Measurements from ENCODE around the gene TRIM21. TPM values are rescaled to one million over a fixed set of nuclear protein-coding genes. Genes with fewer than 3 reads are reported as not detected.
"Not testable (repeated sequence)": the region's sequence is repeated elsewhere in the genome, so short reads cannot be mapped to it uniquely, and the experiment has no call there.

Gene TRIM21
- total RNA-seq, 2 experiments from 2014 or later = 24.8 to 25.5 TPM

DNA sequence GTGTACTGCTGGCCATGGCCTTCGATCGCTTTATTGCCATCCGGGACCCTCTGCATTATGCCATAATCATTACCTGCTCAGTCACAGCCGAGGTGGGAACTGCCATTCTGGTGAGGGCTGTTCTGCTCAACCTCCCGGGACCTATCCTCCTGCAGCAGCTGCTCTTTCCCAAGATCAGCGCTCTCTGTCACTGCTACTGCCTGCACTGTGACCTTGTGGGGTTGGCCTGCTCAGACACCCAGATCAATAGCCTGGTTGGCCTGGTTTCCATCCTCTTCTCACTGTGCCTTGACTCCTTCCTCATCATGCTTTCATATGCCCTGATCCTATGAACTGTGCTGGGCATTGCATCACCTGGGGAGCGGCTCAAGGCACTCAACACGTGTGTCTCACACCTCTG lies 24.9 kb upstream of the TRIM21 start:
- TF ChIP-seq CTCF (IDR thresholded peaks at IDR 0.05) = no peak
- intact Hi-C loops (cut with micrococcal nuclease) = no loop called here
- no peak overlapping the region for H3K27ac Mint-ChIP-seq
- ATAC-seq (no peak), DNase-seq (no peak)
- POLR2A ChIA-PET = no interaction called here
- H3K4me3 Mint-ChIP-seq = no peak overlapping the region
- H3K36me3 Mint-ChIP-seq (ENCODE audit: low read depth) = no peaks in the 10 kb centered on the region
- CTCF ChIA-PET = no interaction called here
- peaks cover 1% of the 10 kb centered on the region for H3K27me3 Mint-ChIP-seq
- no peaks in the 10 kb centered on the region for H3K4me1 Mint-ChIP-seq (ENCODE audit: low read depth)
- H3K9me3 Mint-ChIP-seq = no peaks in the 10 kb centered on the region

DNA sequence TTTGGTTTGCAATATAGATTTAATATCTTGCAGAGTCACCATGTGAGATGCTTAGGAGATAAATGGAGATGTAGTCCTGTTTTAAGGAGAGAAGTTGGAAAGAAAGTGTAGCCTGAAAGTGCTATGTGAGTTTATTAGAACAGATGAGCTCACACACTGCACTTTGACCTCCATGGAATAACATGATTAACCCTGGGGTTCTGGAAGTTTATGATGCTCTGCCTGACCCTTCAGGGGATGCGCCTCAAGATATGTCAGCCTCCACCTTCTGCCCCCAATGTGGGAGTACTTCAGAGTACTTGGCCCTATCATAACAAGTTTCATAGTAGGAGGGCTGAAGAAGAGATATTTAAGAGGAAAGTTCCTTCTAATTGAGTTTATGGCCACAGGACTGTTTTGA lies 23.3 kb upstream of the TRIM21 start:
- POLR2A ChIA-PET = no interaction called here
- TF ChIP-seq CTCF (IDR thresholded peaks at IDR 0.05) = no peak
- Mint-ChIP-seq H3K9me3 (no peaks in the 10 kb centered on the region), H3K4me1 (ENCODE audit: low read depth) (no peaks in the 10 kb centered on the region), H3K4me3 (no peak overlapping the region), H3K27ac (no peak overlapping the region), H3K27me3 (peaks cover 3% of the 10 kb centered on the region), H3K36me3 (ENCODE audit: low read depth) (no peaks in the 10 kb centered on the region)
- no peak for DNase-seq
- intact Hi-C loops (cut with micrococcal nuclease) = no loop called here
- CTCF ChIA-PET = no interaction called here
- no peak for ATAC-seq

GRCh38 chr11:4416306-4416705 lies 22.8 kb upstream of the TRIM21 start:
- ChIA-PET POLR2A (no interaction called here), CTCF (no interaction called here)
- Mint-ChIP-seq H3K9me3 (no peaks in the 10 kb centered on the region), H3K36me3 (ENCODE audit: low read depth) (no peaks in the 10 kb centered on the region), H3K27ac (no peak overlapping the region), H3K4me1 (ENCODE audit: low read depth) (no peaks in the 10 kb centered on the region), H3K4me3 (no peak overlapping the region), H3K27me3 (peaks cover 3% of the 10 kb centered on the region)
- DNase-seq (no peak), ATAC-seq (no peak)
- no peak for TF ChIP-seq CTCF (IDR thresholded peaks at IDR 0.05)
- intact Hi-C loops (cut with micrococcal nuclease) = no loop called here

GRCh38 chr11:4406206-4406605 lies 12.7 kb upstream of the TRIM21 start:
- H3K9me3 Mint-ChIP-seq; DNase-seq; intact Hi-C loops (cut with micrococcal nuclease); H3K4me1 Mint-ChIP-seq (ENCODE audit: low read depth); H3K36me3 Mint-ChIP-seq (ENCODE audit: low read depth); ATAC-seq; H3K4me3 Mint-ChIP-seq; CTCF ChIA-PET; POLR2A ChIA-PET; H3K27ac Mint-ChIP-seq: not testable (repeated sequence)
- H3K27me3 Mint-ChIP-seq = peaks cover 14% of the 10 kb centered on the region

GRCh38 chr11:4393858-4394223 lies 339 bp upstream of the TRIM21 start:
- no peak for TF ChIP-seq CTCF (IDR thresholded peaks at IDR 0.05)
- intact Hi-C loops (cut with micrococcal nuclease) = no loop called here
- H3K27me3 Mint-ChIP-seq = peaks cover 4% of the 10 kb centered on the region
- H3K9me3 Mint-ChIP-seq = peaks cover 4% of the 10 kb centered on the region
- peaks cover 33% of the 10 kb centered on the region for H3K36me3 Mint-ChIP-seq (ENCODE audit: low read depth)
- ChIA-PET CTCF (interaction anchor here (1.6 to 2.0 kb wide), 3 partner anchors 10 to 206 kb away, joined by 4 to 8 read pairs (median 5); no protein-coding TSS in a partner anchor), POLR2A (interaction anchor here (0.8 to 1.8 kb wide), 2 partner anchors 13 to 33 kb away, joined by 3 to 5 read pairs; no protein-coding TSS in a partner anchor)
- peak overlapping the region; percentile 93 for H3K27ac Mint-ChIP-seq
- ATAC-seq (no peak), DNase-seq (no peak)
- peaks cover 31% of the 10 kb centered on the region for H3K4me1 Mint-ChIP-seq (ENCODE audit: low read depth)
- H3K4me3 Mint-ChIP-seq = peak overlapping the region; percentile 89

- intact Hi-C loops (cut with micrococcal nuclease) = no loop called here
- CTCF ChIA-PET = interaction anchor here (1.2 kb wide), 1 partner anchor 12 kb away, joined by 3 read pairs; no protein-coding TSS in a partner anchor
- no peak for ATAC-seq
- H3K27ac Mint-ChIP-seq = no peak overlapping the region
- peaks cover 70% of the 10 kb centered on the region for H3K36me3 Mint-ChIP-seq (ENCODE audit: low read depth)
- H3K9me3 Mint-ChIP-seq = no peaks in the 10 kb centered on the region
- no peaks in the 10 kb centered on the region for H3K27me3 Mint-ChIP-seq
- DNase-seq = no peak
- no peak for TF ChIP-seq CTCF (IDR thresholded peaks at IDR 0.05)
- H3K4me3 Mint-ChIP-seq = no peak overlapping the region
- peaks cover 22% of the 10 kb centered on the region for H3K4me1 Mint-ChIP-seq (ENCODE audit: low read depth)
- POLR2A ChIA-PET = no interaction called here
These were observed 5.3 kb downstream of the TRIM21 start for GRCh38 chr11:4388221-4388620.
